ENCODE measurements around the gene AVP. TPM values are rescaled to one million over a fixed set of nuclear protein-coding genes. Genes with fewer than 3 reads are reported as not detected.
A peak's percentile ranks its signal among the peaks of the same experiment; 100 is the strongest.
"Not testable (repeated sequence)": the region's sequence is repeated elsewhere in the genome, so short reads cannot be mapped to it uniquely, and the experiment has no call there.

Gene AVP
- total RNA-seq, 1 experiment from 2014 or later = not detected

- H3K27me3 ChIP-seq (replicated peaks; ENCODE audit: control insufficient read depth, insufficient read depth, low read length) = no peaks in the 10 kb centered on the region
- TF ChIP-seq CTCF (IDR thresholded peaks at IDR 0.05; ENCODE audit: insufficient read depth in 1 of 2, low read depth in 1 of 2, low read length in 1 of 2, severe bottlenecking in 1 of 2, unreplicated experiment in 1 of 2) = no peak
- no peak overlapping the region for H3K4me3 ChIP-seq (ENCODE audit: low read depth, low read length)
- peak overlapping the region; percentile 8 for H3K27ac Mint-ChIP-seq (ENCODE audit: unreplicated experiment)
- no peaks in the 10 kb centered on the region for H3K9me3 Mint-ChIP-seq (ENCODE audit: unreplicated experiment)
- H3K4me3 Mint-ChIP-seq (ENCODE audit: unreplicated experiment) = no peak overlapping the region
- peaks cover 8% of the 10 kb centered on the region; the same call in 1 of the 2 replicates for H3K4me1 ChIP-seq
- peaks cover 22% of the 10 kb centered on the region for H3K36me3 Mint-ChIP-seq (ENCODE audit: insufficient read depth, unreplicated experiment)
- DNase-seq = no peak
- CTCF ChIA-PET = no interaction called here
- peaks cover 11% of the 10 kb centered on the region for H3K9me3 ChIP-seq
- intact Hi-C loops (cut with micrococcal nuclease; ENCODE audit: unreplicated experiment) = no loop called here
- H3K4me1 Mint-ChIP-seq (ENCODE audit: low read depth, unreplicated experiment) = peaks cover 6% of the 10 kb centered on the region
- no TSS peak for BruUV-seq (replicated peaks)
- no peaks in the 10 kb centered on the region for H3K27me3 Mint-ChIP-seq (ENCODE audit: insufficient read depth, unreplicated experiment)
- POLR2A ChIA-PET = no interaction called here
- H3K36me3 ChIP-seq (ENCODE audit: control insufficient read depth, insufficient read depth, low read length) = peaks cover 3% of the 10 kb centered on the region; the same call in 1 of the 2 replicates
Measured at GRCh38 chr20:3126527-3126859, 42.0 kb upstream of the AVP start.

- DNase-seq; CTCF ChIA-PET; H3K27me3 Mint-ChIP-seq (ENCODE audit: insufficient read depth, unreplicated experiment); H3K4me1 Mint-ChIP-seq (ENCODE audit: low read depth, unreplicated experiment); H3K9me3 Mint-ChIP-seq (ENCODE audit: unreplicated experiment); H3K4me3 Mint-ChIP-seq (ENCODE audit: unreplicated experiment); H3K27me3 ChIP-seq (replicated peaks; ENCODE audit: control insufficient read depth, insufficient read depth, low read length); H3K36me3 ChIP-seq (ENCODE audit: control insufficient read depth, insufficient read depth, low read length); intact Hi-C loops (cut with micrococcal nuclease; ENCODE audit: unreplicated experiment); H3K4me1 ChIP-seq; H3K4me3 ChIP-seq (ENCODE audit: low read depth, low read length); BruUV-seq (replicated peaks); POLR2A ChIA-PET: not testable (repeated sequence)
- Mint-ChIP-seq H3K36me3 (ENCODE audit: insufficient read depth, unreplicated experiment) (peaks cover 26% of the 10 kb centered on the region), H3K27ac (ENCODE audit: unreplicated experiment) (peak overlapping the region; percentile 8)
- H3K9me3 ChIP-seq = peaks cover 11% of the 10 kb centered on the region
Measured at GRCh38 chr20:3125776-3126526, 41.4 kb upstream of the AVP start.

- H3K9me3 ChIP-seq = peaks cover 11% of the 10 kb centered on the region
- H3K27me3 Mint-ChIP-seq (ENCODE audit: insufficient read depth, unreplicated experiment); H3K4me1 ChIP-seq; H3K36me3 ChIP-seq (ENCODE audit: control insufficient read depth, insufficient read depth, low read length); H3K4me3 ChIP-seq (ENCODE audit: low read depth, low read length); H3K27me3 ChIP-seq (replicated peaks; ENCODE audit: control insufficient read depth, insufficient read depth, low read length); DNase-seq; intact Hi-C loops (cut with micrococcal nuclease; ENCODE audit: unreplicated experiment); CTCF ChIA-PET; H3K4me3 Mint-ChIP-seq (ENCODE audit: unreplicated experiment); H3K9me3 Mint-ChIP-seq (ENCODE audit: unreplicated experiment); POLR2A ChIA-PET; H3K27ac Mint-ChIP-seq (ENCODE audit: unreplicated experiment); H3K4me1 Mint-ChIP-seq (ENCODE audit: low read depth, unreplicated experiment); BruUV-seq (replicated peaks): not testable (repeated sequence)
- peaks cover 33% of the 10 kb centered on the region for H3K36me3 Mint-ChIP-seq (ENCODE audit: insufficient read depth, unreplicated experiment)
Measured at GRCh38 chr20:3124773-3125560, 40.4 kb upstream of the AVP start.

- H3K27me3 ChIP-seq (replicated peaks; ENCODE audit: control insufficient read depth, insufficient read depth, low read length); H3K4me1 ChIP-seq; H3K36me3 ChIP-seq (ENCODE audit: control insufficient read depth, insufficient read depth, low read length); intact Hi-C loops (cut with micrococcal nuclease; ENCODE audit: unreplicated experiment); POLR2A ChIA-PET; DNase-seq; H3K9me3 Mint-ChIP-seq (ENCODE audit: unreplicated experiment); H3K4me3 Mint-ChIP-seq (ENCODE audit: unreplicated experiment); H3K4me3 ChIP-seq (ENCODE audit: low read depth, low read length); H3K4me1 Mint-ChIP-seq (ENCODE audit: low read depth, unreplicated experiment); H3K27ac Mint-ChIP-seq (ENCODE audit: unreplicated experiment); BruUV-seq (replicated peaks); H3K27me3 Mint-ChIP-seq (ENCODE audit: insufficient read depth, unreplicated experiment): not testable (repeated sequence)
- H3K36me3 Mint-ChIP-seq (ENCODE audit: insufficient read depth, unreplicated experiment) = peaks cover 33% of the 10 kb centered on the region
- CTCF ChIA-PET = interaction anchor here (0.7 kb wide), 1 partner anchor 162 kb away, joined by 3 read pairs; no protein-coding TSS in a partner anchor
- H3K9me3 ChIP-seq = peaks cover 11% of the 10 kb centered on the region
Measured at GRCh38 chr20:3124163-3124562, 39.6 kb upstream of the AVP start.
